ENCODE results near the gene HDHD2. TPM values are rescaled to one million over a fixed set of nuclear protein-coding genes. Genes with fewer than 3 reads are reported as not detected.

HDHD2 gene
- total and polyA plus RNA-seq, 10 donors, result 19.7 to 39.6 (median 30.2) TPM

DNA sequence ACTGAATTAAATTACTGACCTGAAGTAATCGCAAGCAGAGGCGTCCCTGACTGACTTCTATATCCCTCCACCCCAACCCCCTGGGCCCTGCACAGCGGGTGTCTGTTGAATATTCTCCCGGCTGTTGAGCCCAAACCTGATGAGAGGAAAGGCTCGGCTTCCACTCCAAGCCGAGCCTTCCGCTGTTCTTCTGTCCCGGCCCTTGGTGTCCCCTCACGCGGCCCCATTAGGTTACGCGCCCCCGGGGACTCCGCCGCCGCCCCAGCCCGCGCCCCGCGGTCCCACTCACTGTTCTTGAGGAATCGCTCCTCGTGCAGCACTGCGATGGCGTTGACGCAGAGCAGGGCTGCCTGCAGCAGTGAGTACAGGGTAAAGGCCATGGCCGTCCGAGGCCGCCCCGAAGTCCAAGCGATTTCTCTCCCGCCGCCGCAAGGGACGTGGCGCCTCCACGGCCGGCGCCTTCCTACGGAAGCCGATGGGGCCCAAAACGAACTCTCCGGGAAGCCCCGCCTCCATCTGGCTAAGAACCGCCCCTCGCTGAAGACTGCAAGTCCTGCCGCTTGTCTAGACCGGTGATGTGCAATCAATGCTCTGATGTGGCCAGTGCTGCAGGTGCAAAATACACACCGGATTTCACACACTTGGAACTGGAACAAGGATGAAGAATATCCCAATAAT lies 25.7 kb upstream of the HDHD2 start, which contains the start of gene IER3IP1:
IER3IP1 (minus strand) TSS at position 467 of the 678 bp plus-strand sequence; CDS start at position 380, 87 bp downstream.
- H3K4me3 ChIP-seq, result peak within 1 kb of the TSS; percentile 66 to 99 (median 82)
- peaks cover 13 to 52% (median 29%) of the 10 kb centered on the region in 6 donors for H3K4me1 ChIP-seq
- TF ChIP-seq POLR2AphosphoS5 (IDR thresholded peaks at IDR 0.05) (peak; percentile 90 to 94 (median 94)), CTCF (IDR thresholded peaks at IDR 0.05 in 8 of 11, conservative IDR thresholded peaks at IDR 0.05 in 3 of 11) (peak in 3 of 11 experiments; percentile 14 to 26 (median 24)), POLR2A (IDR thresholded peaks at IDR 0.05) (no peak)
- no peaks in the 10 kb centered on the region for H3K36me3 ChIP-seq
- WGBS, 5 donors, result 0 to 1% (median 1%) methylated on average over 24 to 48 of the region's 48 CpGs
- peak; percentile 95 for DNase-seq
- intact Hi-C loops (cut with DNase I; ENCODE audit: low total_unique reads), result no loop called here
- H3K9me3 ChIP-seq, result no peaks in the 10 kb centered on the region
- H3K27ac ChIP-seq, result peak within 1 kb of the TSS; percentile 53 to 86 (median 78)
- no peaks in the 10 kb centered on the region for H3K27me3 ChIP-seq (replicated peaks in 1 of 7)

DNA sequence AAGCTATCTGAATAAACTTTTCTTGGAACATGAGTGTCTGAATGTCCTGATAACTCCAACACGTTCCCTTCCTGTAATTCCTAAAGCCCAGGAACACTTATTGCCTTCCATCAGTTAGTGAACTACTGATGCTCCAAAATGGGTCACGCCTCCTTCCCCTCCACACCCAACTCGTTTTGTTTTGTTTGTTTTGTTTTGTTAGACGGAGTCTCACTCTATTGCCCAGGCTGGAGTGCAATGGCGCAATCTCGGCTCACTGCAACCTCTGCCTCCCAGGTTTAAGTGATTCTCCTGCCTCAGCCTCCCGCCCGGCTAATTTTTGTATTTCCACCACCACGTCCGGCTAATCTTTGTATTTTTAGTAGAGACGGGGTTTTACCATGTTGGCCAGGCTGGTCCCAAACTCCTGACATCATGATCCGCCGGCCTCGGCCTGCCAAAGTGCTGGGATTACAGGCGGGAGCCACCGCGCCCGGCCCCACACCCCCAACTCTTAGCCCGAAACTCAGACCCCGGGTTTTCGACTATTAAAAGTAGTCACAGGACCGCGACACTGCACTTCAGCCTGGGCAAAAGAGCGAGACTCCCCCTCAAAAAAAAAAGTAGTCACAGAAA lies 25.1 kb upstream of the HDHD2 start:
- H3K36me3 ChIP-seq, result no peaks in the 10 kb centered on the region
- peak overlapping the region; percentile 66 to 99 (median 82) for H3K4me3 ChIP-seq
- TF ChIP-seq POLR2A (IDR thresholded peaks at IDR 0.05) (no peak), CTCF (IDR thresholded peaks at IDR 0.05 in 8 of 11, conservative IDR thresholded peaks at IDR 0.05 in 3 of 11) (no peak), POLR2AphosphoS5 (IDR thresholded peaks at IDR 0.05) (no peak)
- intact Hi-C loops (cut with DNase I; ENCODE audit: low total_unique reads), result no loop called here
- peak overlapping the region; percentile 53 to 86 (median 78) for H3K27ac ChIP-seq
- no peaks in the 10 kb centered on the region for H3K9me3 ChIP-seq
- 4 to 9% (median 6%) methylated on average over 24 of the region's 24 CpGs for WGBS, 5 donors
- H3K4me1 ChIP-seq, result peaks cover 13 to 54% (median 29%) of the 10 kb centered on the region in 6 donors
- H3K27me3 ChIP-seq (replicated peaks in 1 of 7), result no peaks in the 10 kb centered on the region
- DNase-seq, result no peak

GRCh38 chr18:47174545-47175116 lies 24.3 kb upstream of the HDHD2 start:
- WGBS, 5 donors, result 86 to 90% (median 86%) methylated on average over 13 of the region's 13 CpGs
- H3K36me3 ChIP-seq, result no peaks in the 10 kb centered on the region
- TF ChIP-seq POLR2A (IDR thresholded peaks at IDR 0.05) (no peak), POLR2AphosphoS5 (IDR thresholded peaks at IDR 0.05) (no peak), CTCF (IDR thresholded peaks at IDR 0.05 in 8 of 11, conservative IDR thresholded peaks at IDR 0.05 in 3 of 11) (no peak)
- no peaks in the 10 kb centered on the region for H3K9me3 ChIP-seq
- no peak overlapping the region for H3K27ac ChIP-seq
- no peak for DNase-seq
- H3K4me1 ChIP-seq, result peaks cover 13 to 54% (median 29%) of the 10 kb centered on the region in 6 donors
- peak overlapping the region in 6 of 8 donors; percentile 66 to 99 (median 85) for H3K4me3 ChIP-seq
- intact Hi-C loops (cut with DNase I; ENCODE audit: low total_unique reads), result no loop called here
- H3K27me3 ChIP-seq (replicated peaks in 1 of 7), result no peaks in the 10 kb centered on the region

DNA sequence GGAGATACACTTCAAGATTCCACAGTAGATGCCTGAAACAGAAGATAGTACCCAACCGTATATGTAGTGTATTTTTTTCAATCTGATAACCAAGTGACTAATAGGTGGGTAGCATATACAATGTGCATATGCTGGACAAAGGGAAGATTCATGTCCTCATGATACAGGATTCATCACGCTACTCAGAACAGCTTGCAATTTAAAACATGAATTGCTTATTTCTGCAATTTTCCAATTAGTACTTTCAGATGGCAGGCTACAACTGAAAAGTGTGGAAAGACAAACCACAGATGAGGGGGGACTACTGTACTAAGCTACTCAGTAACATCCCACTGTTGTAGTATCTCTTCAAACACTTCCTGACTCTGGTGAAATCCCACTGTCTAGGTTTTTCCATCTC lies 22.2 kb upstream of the HDHD2 start:
- Histone ChIP-seq H3K27ac (no peak overlapping the region), H3K9me3 (no peaks in the 10 kb centered on the region), H3K4me3 (no peak overlapping the region), H3K4me1 (peaks cover 13 to 54% (median 29%) of the 10 kb centered on the region in 6 donors), H3K27me3 (replicated peaks in 1 of 7) (no peaks in the 10 kb centered on the region), H3K36me3 (no peaks in the 10 kb centered on the region)
- intact Hi-C loops (cut with DNase I; ENCODE audit: low total_unique reads), result no loop called here
- TF ChIP-seq POLR2A (IDR thresholded peaks at IDR 0.05) (no peak), POLR2AphosphoS5 (IDR thresholded peaks at IDR 0.05) (no peak), CTCF (IDR thresholded peaks at IDR 0.05 in 8 of 11, conservative IDR thresholded peaks at IDR 0.05 in 3 of 11) (no peak)
- no peak for DNase-seq
- WGBS, 5 donors, result 85 to 88% (median 86%) methylated on average over 2 of the region's 2 CpGs

Data from spleen (tissue), 11 donors.